Stimulated activated CD8-positive, alpha-beta memory T cell treated with anti-CD3 and anti-CD28 coated beads, Interleukin-15, amount 100 ng/mL, for 4 hours (primary cell): Measurements from ENCODE around the gene TROAP.
"Not testable (repeated sequence)": the region's sequence is repeated elsewhere in the genome, so short reads cannot be mapped to it uniquely, and the experiment has no call there.

Experiments used
- DNase-seq, 2 donors: peaks; one replicate each; pipeline ENCODE4 v3.0.0-alpha.2; 2020; ENCODE audit warnings: low read depth in 2 of 2

The TROAP gene

GRCh38 chr12:49367381-49368239 lies 44.6 kb downstream of the TROAP start, which contains the start of gene SPATS2:
SPATS2 (plus strand) TSS chr12:49367462; CDS start chr12:49461013, 93,551 bp downstream.
- no peak for DNase-seq

- DNase-seq = no peak
Observed at GRCh38 chr12:49368240-49368600, 45.2 kb downstream of the TROAP start.

- DNase-seq = no peak
Observed at GRCh38 chr12:49369411-49370145, 46.5 kb downstream of the TROAP start.

- no peak for DNase-seq
Observed at GRCh38 chr12:49370539-49370938, 47.5 kb downstream of the TROAP start.

- no peak for DNase-seq
Observed at GRCh38 chr12:49375406-49375805, 52.4 kb downstream of the TROAP start.

- no peak for DNase-seq
Observed at GRCh38 chr12:49377386-49377785, 54.3 kb downstream of the TROAP start.

- DNase-seq = not testable (repeated sequence)
Observed at GRCh38 chr12:49380184-49380583, 57.1 kb downstream of the TROAP start.
